H1 (cell line): ENCODE data around the gene PLPP4. TPM values are rescaled to one million over a fixed set of nuclear protein-coding genes. Genes with fewer than 3 reads are reported as not detected.

Experiments used
- CBX8 ChIP-seq: fragments of 300-800, 300-1000 bp; sonication (generic); IDR thresholded peaks from 2 replicates; pipeline ENCODE4 v1.7.1; 2016; ENCODE audit warnings: low read depth, low read length, borderline replicate concordance
- CTCF ChIP-seq, 3 experiments: IDR thresholded peaks; 1 replicate in 2 of 3; 2 replicates in 1 of 3; pipeline versions ENCODE4 v1.5.1 to v1.6.1; 2011; ENCODE audit warnings: low read length in 3 of 3, mild to moderate bottlenecking in 3 of 3, inconsistent platforms in 2 of 3, low read depth in 1 of 3, moderate library complexity in 1 of 3; ENCODE audit not compliant: insufficient read depth in 1 of 3; ENCODE audit errors: control extremely low read depth in 1 of 3
- EP300 ChIP-seq, 2 experiments: IDR thresholded peaks; 1 replicate in 1 of 2; 2 replicates in 1 of 2; pipeline ENCODE4 v1.6.1; 2011 to 2012; ENCODE audit warnings: low read depth in 2 of 2, low read length in 2 of 2, mild to moderate bottlenecking in 2 of 2, borderline replicate concordance in 1 of 2, inconsistent platforms in 1 of 2, moderate library complexity in 1 of 2
- JUND ChIP-seq: IDR thresholded peaks from 2 replicates; pipeline ENCODE4 v1.6.1; 2011; ENCODE audit warnings: mild to moderate bottlenecking, improper control_type of control experiment, low read length
- MAFK ChIP-seq: IDR thresholded peaks from 2 replicates; pipeline ENCODE4 v1.6.1; 2012; ENCODE audit warnings: low read depth, mild to moderate bottlenecking, improper control_type of control experiment, low read length
- RXRA ChIP-seq: IDR thresholded peaks from 2 replicates; pipeline ENCODE4 v1.6.1; 2011; ENCODE audit warnings: low read depth, mild to moderate bottlenecking, low read length, moderate library complexity; ENCODE audit not compliant: insufficient read depth
- SAP30 ChIP-seq: fragments of 300-600 bp; sonication (generic); IDR thresholded peaks from 2 replicates; pipeline ENCODE4 v1.7.1; 2012; ENCODE audit warnings: low read length, moderate library complexity, mild to moderate bottlenecking, inconsistent platforms; ENCODE audit not compliant: insufficient read depth, insufficient replicate concordance
- polyA plus RNA-seq, 7 experiments: library from polyadenylated mRNA; depleted of rRNA in 3 of 7; stranded (reverse) in 5 of 7; unstranded in 2 of 7; fragments of >200 nt in 5 of 7; fragments of 200-250 nt in 2 of 7; gene quantifications; 1 replicate in 5 of 7; 2 replicates in 1 of 7; 4 replicates in 1 of 7; pipeline versions ENCODE4 v1.2.1 to v1.2.3, GENCODE V29; 2011 to 2013; ENCODE audit warnings: missing spikeins in 2 of 7, mixed read lengths in 2 of 7
- total RNA-seq: library from RNA; stranded (reverse); fragmentation: NEBNext Ultra II Directional; extraction: Animal tissue kit (Norgen Biotek cat#: 25700); gene quantifications from 2 replicates; pipeline ENCODE4 v1.2.1, GENCODE V29; 2021

The PLPP4 gene
- total and polyA plus RNA-seq, 2 of the 8 experiments (the other 6 are each of a cell fraction or from before 2014, with no cell fraction given): 0.30 TPM; not detected in 1

GRCh38 chr10:120414946-120415345, 42.1 kb upstream of the PLPP4 start (continued):
- TF ChIP-seq CTCF (IDR thresholded peaks at IDR 0.05; ENCODE audit: control extremely low read depth in 1 of 3, insufficient read depth in 1 of 3, low read depth in 1 of 3, low read length in 3 of 3) (no peak), RXRA (no peak), EP300 (IDR thresholded peaks at IDR 0.05; ENCODE audit: borderline replicate concordance in 1 of 2, low read depth in 2 of 2, low read length in 2 of 2) (no peak), SAP30 (no peak), MAFK (no peak), JUND (no peak), CBX8 (no peak)
